ENCODE data around the gene ZDHHC18. TPM values are rescaled to one million over a fixed set of nuclear protein-coding genes. Genes with fewer than 3 reads are reported as not detected.
"Not testable (repeated sequence)": the region's sequence is repeated elsewhere in the genome, so short reads cannot be mapped to it uniquely, and the experiment has no call there.

Gene ZDHHC18
- total RNA-seq, 2 experiments from 2014 or later = 73.3 to 76.3 TPM

DNA sequence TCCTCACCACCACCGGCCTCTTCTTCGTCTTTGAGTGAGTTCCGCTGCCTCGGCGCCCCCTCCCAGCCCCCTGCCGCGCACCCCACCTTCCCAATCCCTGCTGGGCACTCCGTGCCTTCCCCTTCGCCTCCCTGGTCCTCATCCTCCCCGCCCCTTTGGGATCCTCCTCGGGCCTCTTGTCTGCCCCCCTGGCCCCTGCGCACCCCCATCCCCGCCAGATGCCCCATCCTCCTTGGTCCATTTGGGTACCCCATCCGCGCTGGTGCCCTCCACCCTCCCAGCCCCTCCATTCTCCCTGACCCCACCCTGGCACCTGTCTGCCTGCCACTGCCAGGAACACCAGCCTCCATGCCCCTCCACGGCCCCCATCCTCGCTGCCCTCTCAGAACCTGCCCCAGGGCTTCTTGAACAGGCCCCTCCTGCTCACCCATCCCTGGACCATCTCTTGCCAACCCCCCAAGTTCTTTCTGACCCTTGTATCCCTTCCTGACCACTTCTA, 667 bp downstream of the ZDHHC18 start:
- no peaks in the 10 kb centered on the region for H3K9me3 Mint-ChIP-seq
- DNase-seq = no peak
- H3K36me3 Mint-ChIP-seq (ENCODE audit: low read depth) = peaks cover 39% of the 10 kb centered on the region
- POLR2A ChIA-PET = interaction anchor here (1.0 to 3.2 kb wide), 3 partner anchors 12 to 38 kb away, joined by 4 to 12 read pairs (median 11); no protein-coding TSS in a partner anchor
- H3K27ac Mint-ChIP-seq = peak overlapping the region; percentile 89
- CTCF ChIA-PET = interaction anchor here (2.2 kb wide), 1 partner anchor 16 kb away, joined by 14 read pairs; no protein-coding TSS in a partner anchor
- H3K4me3 Mint-ChIP-seq = peak overlapping the region; percentile 98
- no peaks in the 10 kb centered on the region for H3K27me3 Mint-ChIP-seq
- peaks cover 64% of the 10 kb centered on the region for H3K4me1 Mint-ChIP-seq

DNA sequence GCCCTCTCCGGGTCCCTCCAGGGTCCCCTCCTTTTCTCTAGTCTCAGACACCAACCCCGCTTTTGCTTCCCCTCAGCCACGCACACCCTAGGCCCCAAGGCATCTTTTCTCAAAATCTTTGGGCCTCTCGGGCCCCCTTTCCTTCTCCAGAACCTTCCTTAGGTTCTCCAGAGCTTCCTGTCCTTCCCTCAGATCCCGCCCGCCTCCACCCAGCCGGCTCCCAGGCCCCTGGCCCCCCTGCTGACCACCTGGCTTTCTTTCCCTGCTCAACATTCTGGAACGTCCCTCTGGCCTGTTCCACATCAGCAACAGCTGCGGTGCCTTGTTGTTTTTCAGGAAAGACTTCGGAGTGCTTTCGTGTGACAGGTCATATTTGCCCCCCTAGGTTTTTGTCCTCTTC, 1.2 kb downstream of the ZDHHC18 start:
- peak overlapping the region; percentile 98 for H3K4me3 Mint-ChIP-seq
- H3K27me3 Mint-ChIP-seq = no peaks in the 10 kb centered on the region
- no peak for DNase-seq
- POLR2A ChIA-PET = interaction anchor here (1.1 to 3.2 kb wide), 6 partner anchors 11 to 134 kb away, joined by 4 to 12 read pairs (median 6); no protein-coding TSS in a partner anchor
- peak overlapping the region; percentile 89 for H3K27ac Mint-ChIP-seq
- peaks cover 44% of the 10 kb centered on the region for H3K36me3 Mint-ChIP-seq (ENCODE audit: low read depth)
- H3K9me3 Mint-ChIP-seq = no peaks in the 10 kb centered on the region
- CTCF ChIA-PET = interaction anchor here (2.2 kb wide), 1 partner anchor 17 kb away, joined by 14 read pairs; no protein-coding TSS in a partner anchor
- H3K4me1 Mint-ChIP-seq = peaks cover 67% of the 10 kb centered on the region

- Mint-ChIP-seq H3K4me1 (peaks cover 73% of the 10 kb centered on the region), H3K9me3 (no peaks in the 10 kb centered on the region), H3K36me3 (ENCODE audit: low read depth) (peaks cover 52% of the 10 kb centered on the region), H3K27ac (peak overlapping the region; percentile 89), H3K4me3 (peak overlapping the region; percentile 98), H3K27me3 (no peaks in the 10 kb centered on the region)
- no peak for DNase-seq
- ChIA-PET CTCF (interaction anchor here (0.7 to 2.2 kb wide), 4 partner anchors 18 to 328 kb away, joined by 3 to 14 read pairs (median 3); partner anchors contain the start of gene GPN2), POLR2A (interaction anchor here (1.1 to 3.2 kb wide), 8 partner anchors 10 to 328 kb away, joined by 4 to 12 read pairs (median 6); no protein-coding TSS in a partner anchor)
Measured at GRCh38 chr1:26828411-26828991, 2.0 kb downstream of the ZDHHC18 start.

DNA sequence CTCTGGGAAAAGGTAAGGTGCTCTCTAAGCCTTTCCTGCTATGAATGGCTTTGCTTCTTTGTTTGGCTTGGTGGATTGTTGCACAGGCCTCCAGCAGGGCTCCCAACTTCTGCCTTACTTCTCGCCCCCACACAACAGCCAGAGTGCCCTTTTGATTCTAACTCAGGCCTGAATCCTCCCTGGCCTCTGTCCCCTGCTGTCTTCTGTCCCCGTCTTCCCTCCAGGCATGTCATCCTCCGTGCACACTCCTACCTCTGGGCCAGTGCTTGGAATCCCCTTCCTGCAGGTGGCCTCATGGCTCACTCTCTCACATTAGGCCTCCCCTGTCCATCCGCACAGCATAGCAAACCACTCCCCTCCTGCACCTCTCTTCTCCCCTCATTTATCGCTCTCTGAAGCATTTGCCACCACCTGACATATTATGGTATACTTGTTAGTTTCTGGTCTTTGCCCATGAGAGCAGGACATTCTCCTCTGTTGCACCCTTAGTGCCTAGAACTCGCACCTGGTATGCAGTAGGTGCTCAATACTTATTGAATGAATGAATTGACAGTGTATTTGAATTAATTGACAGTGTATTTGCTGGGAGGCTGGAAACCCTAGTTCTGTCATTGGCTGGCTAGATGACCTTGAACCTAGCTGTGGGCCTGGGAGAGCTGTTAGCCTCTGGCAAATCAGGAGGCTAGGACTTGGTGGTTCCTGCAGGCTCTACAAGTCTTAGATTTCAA, 2.9 kb downstream of the ZDHHC18 start:
- Mint-ChIP-seq H3K36me3 (ENCODE audit: low read depth) (peaks cover 59% of the 10 kb centered on the region), H3K4me3 (peak overlapping the region; percentile 98), H3K9me3 (no peaks in the 10 kb centered on the region), H3K27me3 (no peaks in the 10 kb centered on the region), H3K4me1 (peaks cover 81% of the 10 kb centered on the region), H3K27ac (peak overlapping the region; percentile 89)
- ChIA-PET CTCF (interaction anchor here (0.9 to 5.5 kb wide), 4 partner anchors 19 to 61 kb away, joined by 3 to 98 read pairs (median 8); partner anchors contain the start of gene GPN2), POLR2A (interaction anchor here (0.6 to 7.1 kb wide), 10 partner anchors 9 to 329 kb away, joined by 4 to 72 read pairs (median 8); partner anchors contain the start of gene PIGV)
- DNase-seq = no peak

DNA sequence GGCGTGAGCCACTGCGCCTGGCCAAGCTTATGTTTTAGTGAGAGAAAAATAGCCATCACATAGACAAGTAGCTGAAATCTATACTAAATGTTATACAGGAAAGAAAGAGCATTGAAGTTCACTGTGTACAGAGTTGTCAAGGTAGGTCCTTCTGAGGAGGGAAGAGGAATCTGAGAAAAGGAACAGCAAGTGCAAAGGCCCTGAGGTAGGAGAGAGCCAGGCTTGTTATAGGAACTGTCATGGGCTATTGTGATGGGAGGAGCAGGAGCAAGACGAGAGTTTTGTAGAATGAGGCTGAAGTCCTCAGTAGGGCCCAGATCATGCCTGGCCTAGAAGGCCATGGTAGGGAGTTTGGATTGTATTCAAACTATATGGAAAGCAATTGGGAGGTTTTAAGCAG, 4.6 kb downstream of the ZDHHC18 start:
- ChIA-PET CTCF (interaction anchor here (0.9 to 5.5 kb wide), 4 partner anchors 10 to 42 kb away, joined by 3 to 98 read pairs (median 4); no protein-coding TSS in a partner anchor), POLR2A (interaction anchor here (0.9 to 7.1 kb wide), 9 partner anchors 20 to 139 kb away, joined by 3 to 72 read pairs (median 8); partner anchors contain the start of genes GPATCH3 and PIGV)
- Mint-ChIP-seq H3K36me3 (ENCODE audit: low read depth) (peaks cover 76% of the 10 kb centered on the region), H3K27ac (peak overlapping the region; percentile 99), H3K27me3 (no peaks in the 10 kb centered on the region), H3K4me3 (no peak overlapping the region), H3K9me3 (no peaks in the 10 kb centered on the region), H3K4me1 (peaks cover 81% of the 10 kb centered on the region)
- no peak for DNase-seq

DNA sequence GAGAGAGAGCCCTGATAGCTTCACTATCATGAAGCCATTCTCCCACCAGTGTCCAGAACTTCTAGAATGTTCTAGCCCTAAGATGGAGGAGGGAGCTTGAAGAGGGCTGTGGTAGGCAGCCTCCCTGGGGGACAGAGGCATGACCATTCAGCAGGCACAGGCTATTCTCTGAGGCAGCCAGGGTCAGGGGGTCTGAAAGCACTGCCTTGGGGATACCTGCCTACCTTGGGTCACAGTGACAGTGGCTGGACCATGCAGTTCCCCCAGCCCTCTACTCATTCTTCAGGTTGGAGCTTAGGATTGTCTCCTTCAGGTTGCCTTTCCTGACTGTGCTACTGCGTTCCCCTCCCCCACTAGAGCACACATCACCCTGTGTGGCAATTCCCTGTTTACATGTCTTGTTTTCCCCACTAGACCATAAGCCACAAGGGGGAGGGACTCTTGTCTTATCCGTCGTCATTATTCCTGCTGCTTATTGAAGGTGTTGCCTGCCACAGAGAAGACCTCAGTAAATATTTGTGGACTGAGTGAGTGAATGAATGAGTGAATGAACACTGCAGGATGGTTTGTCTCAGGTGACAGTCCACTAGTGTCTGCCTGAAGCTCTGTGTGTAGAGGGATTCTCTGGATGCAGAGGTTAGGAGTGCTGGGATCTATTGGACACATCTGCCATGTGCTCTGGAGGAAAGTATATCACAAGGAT, 5.2 kb downstream of the ZDHHC18 start:
- no peak for DNase-seq
- Mint-ChIP-seq H3K27me3 (no peaks in the 10 kb centered on the region), H3K9me3 (no peaks in the 10 kb centered on the region), H3K4me1 (peaks cover 80% of the 10 kb centered on the region), H3K36me3 (ENCODE audit: low read depth) (peaks cover 77% of the 10 kb centered on the region), H3K4me3 (no peak overlapping the region), H3K27ac (peak overlapping the region; percentile 99)
- ChIA-PET CTCF (interaction anchor here (0.9 to 5.5 kb wide), 7 partner anchors 11 to 294 kb away, joined by 3 to 98 read pairs (median 22); no protein-coding TSS in a partner anchor), POLR2A (interaction anchor here (1.0 to 7.1 kb wide), 9 partner anchors 17 to 360 kb away, joined by 3 to 72 read pairs (median 12); partner anchors contain the start of genes GPATCH3, HMGN2 and PIGV)

DNA sequence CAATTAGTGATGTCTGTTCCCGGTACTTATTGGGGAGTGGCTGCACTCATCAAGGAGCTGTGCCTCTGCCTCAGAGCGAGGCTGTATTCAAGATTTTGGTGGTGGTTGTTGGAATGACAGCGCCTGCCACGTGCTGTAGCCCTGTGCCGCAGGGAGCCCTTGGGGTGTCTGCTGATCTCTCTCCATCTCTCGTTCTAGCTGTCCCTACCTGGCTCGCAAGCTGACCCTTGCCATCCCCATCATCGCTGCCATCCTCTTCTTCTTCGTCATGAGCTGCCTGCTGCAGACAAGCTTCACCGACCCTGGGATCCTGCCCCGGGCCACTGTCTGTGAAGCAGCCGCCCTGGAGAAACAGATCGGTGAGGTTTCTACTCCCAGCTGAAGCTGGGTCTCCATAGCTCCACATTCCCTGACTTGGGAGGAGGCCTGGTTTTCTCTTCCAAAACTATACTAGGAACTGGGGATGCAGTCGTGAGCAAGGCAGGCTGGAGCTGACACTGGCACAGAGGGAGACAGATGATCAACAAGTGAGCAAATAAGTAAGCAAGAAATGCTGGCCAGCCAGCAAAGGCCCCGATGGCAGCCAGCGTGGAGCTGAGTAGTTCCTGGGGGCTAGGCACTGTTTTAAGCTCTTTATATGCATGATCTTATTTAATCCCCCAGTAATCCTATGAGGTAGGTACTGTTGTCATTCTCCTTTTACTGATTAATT, 5.9 kb downstream of the ZDHHC18 start:
- Mint-ChIP-seq H3K27me3 (no peaks in the 10 kb centered on the region), H3K36me3 (ENCODE audit: low read depth) (peaks cover 75% of the 10 kb centered on the region), H3K4me1 (peaks cover 80% of the 10 kb centered on the region), H3K9me3 (no peaks in the 10 kb centered on the region), H3K4me3 (no peak overlapping the region), H3K27ac (peak overlapping the region; percentile 99)
- POLR2A ChIA-PET = interaction anchor here (1.0 to 7.1 kb wide), 11 partner anchors 12 to 361 kb away, joined by 3 to 72 read pairs (median 12); partner anchors contain the start of genes HMGN2 and PIGV
- CTCF ChIA-PET = interaction anchor here (0.6 to 5.5 kb wide), 13 partner anchors 12 to 362 kb away, joined by 3 to 98 read pairs (median 7); partner anchors contain the start of genes GPN2 and PIGV
- no peak for DNase-seq

- Mint-ChIP-seq H3K36me3 (ENCODE audit: low read depth) (peaks cover 75% of the 10 kb centered on the region), H3K9me3 (no peaks in the 10 kb centered on the region), H3K4me3 (peak overlapping the region; percentile 66), H3K4me1 (peaks cover 80% of the 10 kb centered on the region), H3K27ac (peak overlapping the region; percentile 99), H3K27me3 (no peaks in the 10 kb centered on the region)
- peak; percentile 94 for DNase-seq
- CTCF ChIA-PET = interaction anchor here (0.5 to 5.5 kb wide), 29 partner anchors 8 to 363 kb away, joined by 3 to 98 read pairs (median 5); partner anchors contain the start of genes GPN2 and PIGV
- POLR2A ChIA-PET = interaction anchor here (0.6 to 7.1 kb wide), 23 partner anchors 8 to 1368 kb away, joined by 3 to 72 read pairs (median 4); partner anchors contain the start of genes GPATCH3, GPN2, NUDC and PIGV
Measured at GRCh38 chr1:26833432-26834405, 7.2 kb downstream of the ZDHHC18 start.

DNA sequence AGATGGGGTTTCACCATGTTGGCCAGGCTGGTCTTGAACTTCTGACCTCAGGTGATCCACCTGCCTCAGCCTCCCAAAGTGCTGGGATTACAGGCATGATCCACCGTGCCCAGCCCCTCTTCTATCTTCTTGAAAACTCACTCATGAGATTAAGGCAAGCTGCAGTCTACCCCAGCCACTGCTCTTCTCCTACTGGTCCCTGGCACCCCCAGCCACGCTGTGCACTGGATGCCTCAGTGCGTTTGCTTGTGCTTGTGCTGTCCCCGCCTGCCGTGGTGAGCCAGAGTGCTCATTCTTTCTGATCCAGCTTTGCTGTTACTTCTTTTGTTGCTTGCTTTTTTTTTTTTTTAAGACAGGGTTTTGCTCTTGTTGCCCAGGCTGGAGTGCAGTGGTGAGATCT, 11.2 kb downstream of the ZDHHC18 start:
- POLR2A ChIA-PET = interaction anchor here (1.9 to 2.5 kb wide), 3 partner anchors 9 to 62 kb away, joined by 6 to 13 read pairs (median 11); partner anchors contain the start of gene GPATCH3
- H3K4me3 Mint-ChIP-seq, H3K27me3 Mint-ChIP-seq, H3K27ac Mint-ChIP-seq, DNase-seq, H3K9me3 Mint-ChIP-seq: not testable (repeated sequence)
- CTCF ChIA-PET = interaction anchor here (0.6 to 1.9 kb wide), 3 partner anchors 26 to 339 kb away, joined by 3 to 7 read pairs (median 3); no protein-coding TSS in a partner anchor
- H3K4me1 Mint-ChIP-seq = peaks cover 53% of the 10 kb centered on the region
- H3K36me3 Mint-ChIP-seq (ENCODE audit: low read depth) = peaks cover 69% of the 10 kb centered on the region

DNA sequence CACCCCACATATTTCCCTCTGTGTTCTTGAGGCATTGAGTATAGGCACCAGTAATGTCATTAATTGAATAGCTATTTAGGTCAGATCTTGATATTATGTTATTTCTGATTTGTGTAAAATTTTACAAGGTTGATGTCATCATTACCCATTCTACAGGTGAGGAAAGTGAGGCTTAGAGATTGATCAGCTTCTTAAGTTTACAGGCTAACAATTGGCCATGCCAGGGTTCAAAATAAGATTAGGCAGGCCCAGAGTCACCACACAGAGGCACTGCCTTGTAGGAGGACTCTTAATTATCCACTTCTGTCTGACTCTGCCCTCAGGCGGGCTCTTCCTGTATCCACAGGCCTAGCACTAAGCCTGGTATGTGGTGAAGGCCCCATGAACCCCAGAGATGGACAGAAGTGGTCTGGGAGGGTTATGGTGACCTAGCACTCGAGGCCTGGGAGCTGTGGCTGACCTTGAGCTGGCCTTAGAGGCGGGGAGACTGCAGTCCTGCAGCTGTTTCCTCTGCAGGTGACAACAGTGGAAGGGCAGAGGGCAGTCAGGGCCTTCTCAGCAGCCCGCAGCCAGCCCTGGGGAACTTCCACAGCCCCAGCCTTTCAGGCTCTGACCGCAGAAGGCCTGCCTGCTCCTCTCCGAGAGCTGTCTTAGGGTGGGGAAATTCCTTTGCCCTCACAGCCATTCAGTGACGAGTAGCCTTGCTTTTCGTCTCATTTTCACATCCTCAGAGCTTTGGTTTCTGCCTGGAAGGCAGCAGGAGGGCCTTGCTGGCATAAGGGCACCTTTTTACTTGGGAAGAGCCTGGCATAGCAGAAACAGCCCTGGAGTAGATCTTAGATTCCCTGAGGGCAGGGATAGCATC, 12.2 kb downstream of the ZDHHC18 start:
- no peak overlapping the region for H3K4me3 Mint-ChIP-seq
- peaks cover 63% of the 10 kb centered on the region for H3K36me3 Mint-ChIP-seq (ENCODE audit: low read depth)
- H3K27ac Mint-ChIP-seq = peak overlapping the region; percentile 84
- ChIA-PET POLR2A (interaction anchor here (0.6 to 2.5 kb wide), 10 partner anchors 10 to 61 kb away, joined by 3 to 13 read pairs (median 5); partner anchors contain the start of genes GPATCH3 and GPN2), CTCF (interaction anchor here (0.6 to 1.9 kb wide), 6 partner anchors 27 to 248 kb away, joined by 3 to 8 read pairs (median 5); no protein-coding TSS in a partner anchor)
- peaks cover 43% of the 10 kb centered on the region for H3K4me1 Mint-ChIP-seq
- no peaks in the 10 kb centered on the region for H3K27me3 Mint-ChIP-seq
- peak; percentile 66 for DNase-seq
- no peaks in the 10 kb centered on the region for H3K9me3 Mint-ChIP-seq

All from activated CD4-positive, alpha-beta memory T cell treated with anti-CD3 and anti-CD28 coated beads, Interleukin-2, amount 10 ng/mL, durations not matched to agents 7 days and 5 days (primary cell).